ENCODE data around the gene SEZ6L2. TPM values are rescaled to one million over a fixed set of nuclear protein-coding genes. Genes with fewer than 3 reads are reported as not detected.

The SEZ6L2 gene
- total and polyA plus RNA-seq, 9 of the 15 experiments (the other 6 are each of a cell fraction or from before 2014, with no cell fraction given) = 0.10 to 2.1 (median 0.72) TPM

DNA sequence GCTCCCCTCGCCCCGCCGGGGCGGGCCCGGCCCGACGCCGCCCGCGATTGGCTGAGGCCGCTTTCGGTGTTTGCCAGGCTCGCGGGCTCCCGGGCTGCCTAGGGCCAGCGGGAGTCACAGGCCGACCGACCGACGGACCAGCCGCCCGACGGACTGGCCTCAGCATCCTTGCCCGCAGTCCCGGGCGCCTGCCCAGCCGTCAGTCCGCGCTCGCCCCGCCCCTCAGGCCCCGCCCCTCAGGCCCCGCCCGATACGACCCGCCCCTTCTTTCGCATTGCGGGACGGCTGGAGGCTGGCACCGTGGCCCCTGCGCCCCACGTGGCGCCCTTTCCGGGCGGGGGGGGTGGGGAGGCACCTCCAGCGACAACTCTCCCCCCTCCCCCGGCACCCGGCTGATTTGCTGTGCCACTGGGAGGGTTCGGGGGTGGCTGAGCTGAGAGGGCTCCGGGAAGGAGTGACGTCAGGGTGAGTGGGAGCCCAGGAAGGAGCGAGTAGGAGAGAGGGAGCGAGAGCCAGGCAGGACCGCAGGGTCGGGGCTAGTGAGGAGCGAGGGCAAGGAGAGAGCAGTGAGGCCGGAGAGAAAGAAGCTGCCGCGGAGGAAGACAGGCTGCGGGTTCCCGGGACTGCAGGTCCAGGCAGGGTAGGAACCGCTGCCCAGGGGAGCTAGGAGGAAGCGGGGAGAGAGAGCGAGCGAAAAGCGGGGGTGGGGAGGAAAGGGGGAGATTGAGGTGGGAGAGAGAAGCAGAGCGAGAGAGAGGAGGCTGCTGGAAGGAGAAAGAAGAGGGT is 945 bp upstream of the SEZ6L2 start, which contains the start of gene ASPHD1:
TSS of gene ASPHD1 (plus strand) at position 387 of the 786 bp plus-strand sequence. CDS start 484 bp downstream, outside the sequence.
- H3K4me3 ChIP-seq = peak within 1 kb of the TSS; percentile 59
- H3K79me2 ChIP-seq (ENCODE audit: control insufficient read depth, insufficient read depth, low read length) = no peaks in the 10 kb centered on the region
- in situ Hi-C loops (cut with MboI) (no loop called here), intact Hi-C loops (cut with micrococcal nuclease) (no loop called here)
- H3K4me2 ChIP-seq (ENCODE audit: insufficient read depth, low read length) = peak within 1 kb of the TSS; percentile 74
- ATAC-seq (peak; percentile 89), FAIRE-seq (no peak), DNase-seq (ENCODE audit: extremely low read depth in 1 of 4, low spot score in 3 of 4) (peak in 3 of 4 experiments; percentile 52 to 94 (median 91))
- no peak within 1 kb of the TSS for H3K27ac ChIP-seq (ENCODE audit: extremely low read depth, low read depth, low read length)
- no TSS peak for BruUV-seq (replicated peaks)
- H3K27me3 ChIP-seq (ENCODE audit: control insufficient read depth in 2 of 2, insufficient read depth in 2 of 2, low read length in 2 of 2) = peaks cover 11 to 23% of the 10 kb centered on the region in 2 experiments
- H3K36me3 ChIP-seq (ENCODE audit: control insufficient read depth, insufficient read depth, low read length) = no peaks in the 10 kb centered on the region
- H3K9ac ChIP-seq (ENCODE audit: insufficient read depth in 1 of 2, low read depth in 2 of 2, low read length in 2 of 2) = peak within 1 kb of the TSS in 1 of 2 experiments; percentile 84; a peak in 2 of 4 replicates
- ChIA-PET POLR2A (interaction anchor here (0.7 to 1.6 kb wide), 6 partner anchors 12 to 95 kb away, joined by 3 to 5 read pairs (median 4); partner anchors contain the start of gene HIRIP3), CTCF (ENCODE audit: low intra/inter-chr PET ratio) (no interaction called here)
- H3K9me1 ChIP-seq (ENCODE audit: control insufficient read depth, insufficient read depth, low read length) = peaks cover 3% of the 10 kb centered on the region
- H3K4me1 ChIP-seq (replicated peaks in 1 of 2; ENCODE audit: control insufficient read depth in 2 of 2, insufficient read depth in 2 of 2, low read length in 2 of 2) = peaks cover 0 to 32% of the 10 kb centered on the region in 2 experiments; a peak in 3 of 5 replicates
- 2% methylated on average over 18 of the region's 67 CpGs for WGBS (ENCODE audit: insufficient coverage, low coverage, missing lambda C conversion rate)
- peak within 1 kb of the TSS; percentile 80 for H2AFZ ChIP-seq (ENCODE audit: low read depth, low read length)
- peaks cover 11% of the 10 kb centered on the region; the same call in 1 of the 2 replicates for H4K20me1 ChIP-seq (replicated peaks; ENCODE audit: control insufficient read depth, insufficient read depth, low read length)
- no peaks in the 10 kb centered on the region for H3K9me3 ChIP-seq (replicated peaks; ENCODE audit: control insufficient read depth, insufficient read depth, low read depth, low read length)
- TF ChIP-seq TSHZ1 (CRISPR knock-in tag; IDR thresholded peaks at IDR 0.05) = no peak
- TF ChIP-seq ZNF311 (CRISPR knock-in tag; IDR thresholded peaks at IDR 0.05) = no peak
- TF ChIP-seq, protein P1, sequence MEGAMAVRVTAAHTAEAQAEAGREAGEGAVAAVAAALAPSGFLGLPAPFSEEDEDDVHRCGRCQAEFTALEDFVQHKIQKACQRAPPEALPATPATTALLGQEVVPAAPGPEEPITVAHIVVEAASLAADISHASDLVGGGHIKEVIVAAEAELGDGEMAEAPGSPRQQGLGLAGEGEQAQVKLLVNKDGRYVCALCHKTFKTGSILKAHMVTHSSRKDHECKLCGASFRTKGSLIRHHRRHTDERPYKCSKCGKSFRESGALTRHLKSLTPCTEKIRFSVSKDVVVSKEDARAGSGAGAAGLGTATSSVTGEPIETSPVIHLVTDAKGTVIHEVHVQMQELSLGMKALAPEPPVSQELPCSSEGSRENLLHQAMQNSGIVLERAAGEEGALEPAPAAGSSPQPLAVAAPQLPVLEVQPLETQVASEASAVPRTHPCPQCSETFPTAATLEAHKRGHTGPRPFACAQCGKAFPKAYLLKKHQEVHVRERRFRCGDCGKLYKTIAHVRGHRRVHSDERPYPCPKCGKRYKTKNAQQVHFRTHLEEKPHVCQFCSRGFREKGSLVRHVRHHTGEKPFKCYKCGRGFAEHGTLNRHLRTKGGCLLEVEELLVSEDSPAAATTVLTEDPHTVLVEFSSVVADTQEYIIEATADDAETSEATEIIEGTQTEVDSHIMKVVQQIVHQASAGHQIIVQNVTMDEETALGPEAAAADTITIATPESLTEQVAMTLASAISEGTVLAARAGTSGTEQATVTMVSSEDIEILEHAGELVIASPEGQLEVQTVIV (CRISPR knock-in tag; IDR thresholded peaks at IDR 0.05; ENCODE audit: borderline replicate concordance) = no peak
- no peak for TF ChIP-seq SRSF7 (optimal IDR thresholded peaks at IDR 0.05; ENCODE audit: low read depth, low read length)
- TF ChIP-seq POLR2AphosphoS2 (IDR thresholded peaks at IDR 0.05; ENCODE audit: low read length) = no peak
- no peak for TF ChIP-seq SMC3 (conservative IDR thresholded peaks at IDR 0.05; ENCODE audit: insufficient read depth, low read depth, low read length)
- 0 out of 2 replicates have a peak, but pooled peaks have one; percentile 25 for TF ChIP-seq ARID2 (IDR thresholded peaks at IDR 0.05)
- TF ChIP-seq ELF1 (tag; IDR thresholded peaks at IDR 0.05) = no peak
- no peak for TF ChIP-seq CUX1 (CRISPR knock-in tag; IDR thresholded peaks at IDR 0.05)

Data from K562 (cell line).